WTC11 (cell line): Measurements from ENCODE around the gene DEGS1. TPM values are rescaled to one million over a fixed set of nuclear protein-coding genes. Genes with fewer than 3 reads are reported as not detected.

Source experiments
- ELF4 ChIP-seq: sonication (generic); formaldehyde crosslinking; IDR thresholded peaks from 2 replicates; pipeline ENCODE4 v1.8.1; 2022; ENCODE audit warnings: low read depth, mild to moderate bottlenecking, moderate library complexity, missing genetic modification reagents
- ESRRA ChIP-seq: sonication (generic); formaldehyde crosslinking; IDR thresholded peaks from 2 replicates; pipeline ENCODE4 v1.8.1; 2022; ENCODE audit warnings: mild to moderate bottlenecking, missing genetic modification reagents, borderline replicate concordance
- ETV6 ChIP-seq: sonication (generic); formaldehyde crosslinking; IDR thresholded peaks from 2 replicates; pipeline ENCODE4 v1.8.1; 2022; ENCODE audit warnings: mild to moderate bottlenecking, missing genetic modification reagents
- FOXK1 ChIP-seq: sonication (generic); formaldehyde crosslinking; IDR thresholded peaks from 2 replicates; pipeline ENCODE4 v1.8.0; 2022; ENCODE audit warnings: mild to moderate bottlenecking, moderate library complexity, missing genetic modification reagents
- GABPB1 ChIP-seq: sonication (generic); formaldehyde crosslinking; IDR thresholded peaks from 2 replicates; pipeline ENCODE4 v1.8.1; 2023; ENCODE audit warnings: mild to moderate bottlenecking, missing genetic modification reagents
- KAT7 ChIP-seq: sonication (generic); formaldehyde crosslinking; IDR thresholded peaks from 2 replicates; pipeline ENCODE4 v1.8.1; 2023; ENCODE audit warnings: missing genetic modification reagents, mild to moderate bottlenecking, borderline replicate concordance
- TEAD4 ChIP-seq: sonication (generic); formaldehyde crosslinking; IDR thresholded peaks from 2 replicates; pipeline ENCODE4 v1.8.0; 2022; ENCODE audit warnings: mild to moderate bottlenecking, missing genetic modification reagents
- TP53 ChIP-seq: sonication (generic); formaldehyde crosslinking; IDR thresholded peaks from 2 replicates; pipeline ENCODE4 v1.8.1; 2023; ENCODE audit warnings: mild to moderate bottlenecking, missing genetic modification reagents
- ZNF219 ChIP-seq: sonication (generic); formaldehyde crosslinking; IDR thresholded peaks from 2 replicates; pipeline ENCODE4 v1.8.0; 2023; ENCODE audit warnings: missing genetic modification reagents, mild to moderate bottlenecking, borderline replicate concordance
- total RNA-seq: library from RNA; stranded (reverse); gene quantifications from 3 replicates; pipeline ENCODE4 v1.2.3, GENCODE V29; 2021
- TF ChIP-seq, protein P1 (sequence below): sonication (generic); formaldehyde crosslinking; IDR thresholded peaks from 2 replicates; pipeline ENCODE4 v1.8.0; 2023; ENCODE audit warnings: missing genetic modification reagents, mild to moderate bottlenecking, borderline replicate concordance
- TF ChIP-seq, protein P2 (sequence below): sonication (generic); formaldehyde crosslinking; IDR thresholded peaks from 2 replicates; pipeline ENCODE4 v1.8.1; 2022; ENCODE audit warnings: low read depth, mild to moderate bottlenecking, moderate library complexity, missing genetic modification reagents, borderline replicate concordance
- TF ChIP-seq, protein P3 (sequence below): fragments of 250-450 bp; sonication (Bioruptor Pico); IDR thresholded peaks from 2 replicates; pipeline ENCODE4 v2.1.2; 2022; ENCODE audit warnings: mild to moderate bottlenecking, moderate library complexity
- TF ChIP-seq, protein P4 (sequence below): sonication (generic); formaldehyde crosslinking; conservative IDR thresholded peaks from 2 replicates; pipeline ENCODE4 v1.8.1; 2022; ENCODE audit warnings: mild to moderate bottlenecking, missing genetic modification reagents
- TF ChIP-seq, protein P5 (sequence below): sonication (generic); formaldehyde crosslinking; IDR thresholded peaks from 2 replicates; pipeline ENCODE4 v1.8.0; 2022; ENCODE audit warnings: mild to moderate bottlenecking, missing genetic modification reagents
- TF ChIP-seq, protein P6 (sequence below): sonication (generic); formaldehyde crosslinking; IDR thresholded peaks from 2 replicates; pipeline ENCODE4 v1.8.1; 2022; ENCODE audit warnings: missing genetic modification reagents, borderline replicate concordance

Gene DEGS1
- total RNA-seq, 1 experiment from 2014 or later: 30.7 TPM

DNA sequence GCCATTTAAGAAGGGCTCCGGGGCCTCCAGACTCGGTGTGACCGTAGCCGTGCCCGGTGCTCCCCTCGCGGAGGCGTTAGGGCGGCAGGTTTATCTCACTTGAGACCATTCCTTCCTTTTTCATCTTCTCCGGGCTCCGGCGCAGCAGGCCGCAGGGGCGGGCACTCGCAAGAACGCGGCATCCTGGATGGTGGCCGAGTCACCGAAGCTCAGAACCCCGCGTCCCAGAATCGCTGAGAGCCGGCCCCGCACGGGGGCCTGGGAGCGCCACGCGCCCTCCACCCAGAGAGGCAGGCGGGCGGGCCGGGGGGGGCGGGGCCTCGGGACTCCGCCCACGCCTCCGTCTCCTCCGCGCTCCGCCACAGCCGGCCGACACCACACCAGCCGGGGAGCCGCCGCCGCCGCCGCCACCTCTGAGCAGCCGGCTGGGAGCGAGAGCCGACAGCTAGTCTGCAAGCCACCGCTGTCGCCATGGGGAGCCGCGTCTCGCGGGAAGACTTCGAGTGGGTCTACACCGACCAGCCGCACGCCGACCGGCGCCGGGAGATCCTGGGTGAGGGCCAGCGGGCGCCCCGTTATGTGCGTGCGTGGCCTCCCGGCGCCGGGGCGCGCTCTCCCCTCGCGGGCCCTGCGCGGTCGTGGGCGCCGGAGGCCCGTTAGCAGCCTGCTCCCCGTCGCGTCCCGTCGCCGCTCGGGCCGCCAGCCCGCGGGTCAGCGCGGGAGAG lies at the start of gene DEGS1 (continued):
- TF ChIP-seq, protein P1, sequence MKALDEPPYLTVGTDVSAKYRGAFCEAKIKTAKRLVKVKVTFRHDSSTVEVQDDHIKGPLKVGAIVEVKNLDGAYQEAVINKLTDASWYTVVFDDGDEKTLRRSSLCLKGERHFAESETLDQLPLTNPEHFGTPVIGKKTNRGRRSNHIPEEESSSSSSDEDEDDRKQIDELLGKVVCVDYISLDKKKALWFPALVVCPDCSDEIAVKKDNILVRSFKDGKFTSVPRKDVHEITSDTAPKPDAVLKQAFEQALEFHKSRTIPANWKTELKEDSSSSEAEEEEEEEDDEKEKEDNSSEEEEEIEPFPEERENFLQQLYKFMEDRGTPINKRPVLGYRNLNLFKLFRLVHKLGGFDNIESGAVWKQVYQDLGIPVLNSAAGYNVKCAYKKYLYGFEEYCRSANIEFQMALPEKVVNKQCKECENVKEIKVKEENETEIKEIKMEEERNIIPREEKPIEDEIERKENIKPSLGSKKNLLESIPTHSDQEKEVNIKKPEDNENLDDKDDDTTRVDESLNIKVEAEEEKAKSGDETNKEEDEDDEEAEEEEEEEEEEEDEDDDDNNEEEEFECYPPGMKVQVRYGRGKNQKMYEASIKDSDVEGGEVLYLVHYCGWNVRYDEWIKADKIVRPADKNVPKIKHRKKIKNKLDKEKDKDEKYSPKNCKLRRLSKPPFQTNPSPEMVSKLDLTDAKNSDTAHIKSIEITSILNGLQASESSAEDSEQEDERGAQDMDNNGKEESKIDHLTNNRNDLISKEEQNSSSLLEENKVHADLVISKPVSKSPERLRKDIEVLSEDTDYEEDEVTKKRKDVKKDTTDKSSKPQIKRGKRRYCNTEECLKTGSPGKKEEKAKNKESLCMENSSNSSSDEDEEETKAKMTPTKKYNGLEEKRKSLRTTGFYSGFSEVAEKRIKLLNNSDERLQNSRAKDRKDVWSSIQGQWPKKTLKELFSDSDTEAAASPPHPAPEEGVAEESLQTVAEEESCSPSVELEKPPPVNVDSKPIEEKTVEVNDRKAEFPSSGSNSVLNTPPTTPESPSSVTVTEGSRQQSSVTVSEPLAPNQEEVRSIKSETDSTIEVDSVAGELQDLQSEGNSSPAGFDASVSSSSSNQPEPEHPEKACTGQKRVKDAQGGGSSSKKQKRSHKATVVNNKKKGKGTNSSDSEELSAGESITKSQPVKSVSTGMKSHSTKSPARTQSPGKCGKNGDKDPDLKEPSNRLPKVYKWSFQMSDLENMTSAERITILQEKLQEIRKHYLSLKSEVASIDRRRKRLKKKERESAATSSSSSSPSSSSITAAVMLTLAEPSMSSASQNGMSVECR (CRISPR knock-in tag): no peak
- TF ChIP-seq TEAD4: no peak
- TF ChIP-seq ETV6 (CRISPR knock-in tag): peak; percentile 82; the same call in 1 of the 2 replicates
- TF ChIP-seq ZNF219 (CRISPR knock-in tag): no peak
- TF ChIP-seq, protein P2, sequence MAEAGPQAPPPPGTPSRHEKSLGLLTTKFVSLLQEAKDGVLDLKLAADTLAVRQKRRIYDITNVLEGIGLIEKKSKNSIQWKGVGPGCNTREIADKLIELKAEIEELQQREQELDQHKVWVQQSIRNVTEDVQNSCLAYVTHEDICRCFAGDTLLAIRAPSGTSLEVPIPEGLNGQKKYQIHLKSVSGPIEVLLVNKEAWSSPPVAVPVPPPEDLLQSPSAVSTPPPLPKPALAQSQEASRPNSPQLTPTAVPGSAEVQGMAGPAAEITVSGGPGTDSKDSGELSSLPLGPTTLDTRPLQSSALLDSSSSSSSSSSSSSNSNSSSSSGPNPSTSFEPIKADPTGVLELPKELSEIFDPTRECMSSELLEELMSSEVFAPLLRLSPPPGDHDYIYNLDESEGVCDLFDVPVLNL: no peak
- TF ChIP-seq KAT7 (CRISPR knock-in tag): peak; percentile 69; the same call in 1 of the 2 replicates
- TF ChIP-seq, protein P3, sequence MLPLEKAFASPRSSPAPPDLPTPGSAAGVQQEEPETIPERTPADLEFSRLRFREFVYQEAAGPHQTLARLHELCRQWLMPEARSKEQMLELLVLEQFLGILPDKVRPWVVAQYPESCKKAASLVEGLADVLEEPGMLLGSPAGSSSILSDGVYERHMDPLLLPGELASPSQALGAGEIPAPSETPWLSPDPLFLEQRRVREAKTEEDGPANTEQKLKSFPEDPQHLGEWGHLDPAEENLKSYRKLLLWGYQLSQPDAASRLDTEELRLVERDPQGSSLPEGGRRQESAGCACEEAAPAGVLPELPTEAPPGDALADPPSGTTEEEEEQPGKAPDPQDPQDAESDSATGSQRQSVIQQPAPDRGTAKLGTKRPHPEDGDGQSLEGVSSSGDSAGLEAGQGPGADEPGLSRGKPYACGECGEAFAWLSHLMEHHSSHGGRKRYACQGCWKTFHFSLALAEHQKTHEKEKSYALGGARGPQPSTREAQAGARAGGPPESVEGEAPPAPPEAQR (CRISPR knock-in tag): no peak
- TF ChIP-seq, protein P4, sequence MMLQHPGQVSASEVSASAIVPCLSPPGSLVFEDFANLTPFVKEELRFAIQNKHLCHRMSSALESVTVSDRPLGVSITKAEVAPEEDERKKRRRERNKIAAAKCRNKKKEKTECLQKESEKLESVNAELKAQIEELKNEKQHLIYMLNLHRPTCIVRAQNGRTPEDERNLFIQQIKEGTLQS (CRISPR knock-in tag): no peak
- TF ChIP-seq, protein P5, sequence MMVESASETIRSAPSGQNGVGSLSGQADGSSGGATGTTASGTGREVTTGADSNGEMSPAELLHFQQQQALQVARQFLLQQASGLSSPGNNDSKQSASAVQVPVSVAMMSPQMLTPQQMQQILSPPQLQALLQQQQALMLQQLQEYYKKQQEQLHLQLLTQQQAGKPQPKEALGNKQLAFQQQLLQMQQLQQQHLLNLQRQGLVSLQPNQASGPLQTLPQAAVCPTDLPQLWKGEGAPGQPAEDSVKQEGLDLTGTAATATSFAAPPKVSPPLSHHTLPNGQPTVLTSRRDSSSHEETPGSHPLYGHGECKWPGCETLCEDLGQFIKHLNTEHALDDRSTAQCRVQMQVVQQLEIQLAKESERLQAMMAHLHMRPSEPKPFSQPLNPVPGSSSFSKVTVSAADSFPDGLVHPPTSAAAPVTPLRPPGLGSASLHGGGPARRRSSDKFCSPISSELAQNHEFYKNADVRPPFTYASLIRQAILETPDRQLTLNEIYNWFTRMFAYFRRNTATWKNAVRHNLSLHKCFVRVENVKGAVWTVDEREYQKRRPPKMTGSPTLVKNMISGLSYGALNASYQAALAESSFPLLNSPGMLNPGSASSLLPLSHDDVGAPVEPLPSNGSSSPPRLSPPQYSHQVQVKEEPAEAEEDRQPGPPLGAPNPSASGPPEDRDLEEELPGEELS (CRISPR knock-in tag): peak; percentile 51; the same call in 1 of the 2 replicates
- TF ChIP-seq ELF4 (CRISPR knock-in tag): peak; percentile 50; the same call in 1 of the 2 replicates
- TF ChIP-seq FOXK1 (CRISPR knock-in tag): peak; percentile 28; the same call in 1 of the 2 replicates
- TF ChIP-seq TP53: peak; percentile 78; the same call in 1 of the 2 replicates
- TF ChIP-seq, protein P6, sequence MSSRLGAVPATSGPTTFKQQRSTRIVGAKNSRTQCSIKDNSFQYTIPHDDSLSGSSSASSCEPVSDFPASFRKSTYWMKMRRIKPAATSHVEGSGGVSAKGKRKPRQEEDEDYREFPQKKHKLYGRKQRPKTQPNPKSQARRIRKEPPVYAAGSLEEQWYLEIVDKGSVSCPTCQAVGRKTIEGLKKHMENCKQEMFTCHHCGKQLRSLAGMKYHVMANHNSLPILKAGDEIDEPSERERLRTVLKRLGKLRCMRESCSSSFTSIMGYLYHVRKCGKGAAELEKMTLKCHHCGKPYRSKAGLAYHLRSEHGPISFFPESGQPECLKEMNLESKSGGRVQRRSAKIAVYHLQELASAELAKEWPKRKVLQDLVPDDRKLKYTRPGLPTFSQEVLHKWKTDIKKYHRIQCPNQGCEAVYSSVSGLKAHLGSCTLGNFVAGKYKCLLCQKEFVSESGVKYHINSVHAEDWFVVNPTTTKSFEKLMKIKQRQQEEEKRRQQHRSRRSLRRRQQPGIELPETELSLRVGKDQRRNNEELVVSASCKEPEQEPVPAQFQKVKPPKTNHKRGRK (CRISPR knock-in tag): no peak
- TF ChIP-seq ESRRA (CRISPR knock-in tag): no peak
- peak; percentile 25; the same call in 1 of the 2 replicates for TF ChIP-seq GABPB1 (CRISPR knock-in tag)
